Osteocyte (in vitro differentiated cells): ENCODE data around the gene GSTO2. TPM values are rescaled to one million over a fixed set of nuclear protein-coding genes. Genes with fewer than 3 reads are reported as not detected.

ENCODE experiments used
- DNase-seq: peaks from one replicate; pipeline ENCODE4 v3.0.0; 2021; ENCODE audit warnings: mixed read lengths; ENCODE audit not compliant: unreplicated experiment; ENCODE audit errors: extremely low spot score
- H3K27ac Mint-ChIP-seq: one replicate; pipeline ENCODE4 v1.8.0; 2021; ENCODE audit warnings: mild to moderate bottlenecking, mixed read lengths; ENCODE audit not compliant: unreplicated experiment
- H3K27me3 Mint-ChIP-seq: one replicate; pipeline ENCODE4 v1.8.0; 2021; ENCODE audit warnings: mixed read lengths; ENCODE audit not compliant: unreplicated experiment
- H3K36me3 Mint-ChIP-seq: one replicate; pipeline ENCODE4 v1.8.0; 2021; ENCODE audit warnings: mixed read lengths; ENCODE audit not compliant: unreplicated experiment
- H3K4me1 Mint-ChIP-seq: one replicate; pipeline ENCODE4 v1.8.0; 2021; ENCODE audit warnings: mixed read lengths; ENCODE audit not compliant: unreplicated experiment
- H3K4me3 Mint-ChIP-seq: one replicate; pipeline ENCODE4 v1.8.0; 2021; ENCODE audit warnings: mild to moderate bottlenecking, moderate library complexity, mixed read lengths; ENCODE audit not compliant: unreplicated experiment
- H3K9me3 Mint-ChIP-seq: one replicate; pipeline ENCODE4 v1.8.0; 2021; ENCODE audit warnings: mixed read lengths; ENCODE audit not compliant: unreplicated experiment
- CTCF ChIP-seq: fragments of 200-600 bp; sonication (generic); IDR thresholded peaks from 2 replicates; pipeline ENCODE4 v1.5.0; 2021; ENCODE audit warnings: antibody characterized with exemption, mild to moderate bottlenecking, moderate library complexity
- total RNA-seq: library from RNA; stranded (reverse); gene quantifications from 2 replicates; pipeline ENCODE4 v1.2.1, GENCODE V29; 2021

The GSTO2 gene
- total RNA-seq, 1 donor from 2014 or later = 0.54 TPM

- Mint-ChIP-seq H3K27me3 (peaks cover 64% of the 10 kb centered on the region), H3K4me3 (no peak overlapping the region), H3K9me3 (no peaks in the 10 kb centered on the region), H3K36me3 (no peaks in the 10 kb centered on the region), H3K27ac (no peak overlapping the region), H3K4me1 (no peaks in the 10 kb centered on the region)
- no peak for DNase-seq
- TF ChIP-seq CTCF = no peak
Observed at GRCh38 chr10:104279550-104280259, 10.7 kb downstream of the GSTO2 start.

- no peaks in the 10 kb centered on the region for H3K4me1 Mint-ChIP-seq
- H3K27ac Mint-ChIP-seq = no peak overlapping the region
- H3K27me3 Mint-ChIP-seq = peaks cover 59% of the 10 kb centered on the region
- no peak for TF ChIP-seq CTCF
- H3K9me3 Mint-ChIP-seq = no peaks in the 10 kb centered on the region
- no peaks in the 10 kb centered on the region for H3K36me3 Mint-ChIP-seq
- H3K4me3 Mint-ChIP-seq = no peak overlapping the region
- DNase-seq = no peak
Observed at GRCh38 chr10:104281694-104282093, 12.7 kb downstream of the GSTO2 start.

- Mint-ChIP-seq H3K36me3 (no peaks in the 10 kb centered on the region), H3K9me3 (no peaks in the 10 kb centered on the region), H3K4me3 (no peak overlapping the region), H3K27ac (no peak overlapping the region), H3K27me3 (peaks cover 64% of the 10 kb centered on the region), H3K4me1 (no peaks in the 10 kb centered on the region)
- no peak for TF ChIP-seq CTCF
- DNase-seq = no peak
Observed at GRCh38 chr10:104284846-104285245, 15.9 kb downstream of the GSTO2 start.

GRCh38 chr10:104286939-104287338 lies 18.0 kb downstream of the GSTO2 start:
- peaks cover 58% of the 10 kb centered on the region for H3K27me3 Mint-ChIP-seq
- H3K9me3 Mint-ChIP-seq = no peaks in the 10 kb centered on the region
- DNase-seq = no peak
- no peak for TF ChIP-seq CTCF
- no peak overlapping the region for H3K4me3 Mint-ChIP-seq
- no peak overlapping the region for H3K27ac Mint-ChIP-seq
- no peaks in the 10 kb centered on the region for H3K36me3 Mint-ChIP-seq
- peaks cover 6% of the 10 kb centered on the region for H3K4me1 Mint-ChIP-seq

GRCh38 chr10:104288355-104288754 lies 19.4 kb downstream of the GSTO2 start:
- Mint-ChIP-seq H3K9me3 (no peaks in the 10 kb centered on the region), H3K4me1 (peaks cover 8% of the 10 kb centered on the region), H3K4me3 (no peak overlapping the region), H3K27me3 (peaks cover 46% of the 10 kb centered on the region), H3K36me3 (no peaks in the 10 kb centered on the region), H3K27ac (no peak overlapping the region)
- no peak for DNase-seq
- TF ChIP-seq CTCF = no peak
